NCI-H446 treated with DMSO at 0.1 percent for 48 hours (cell line): ENCODE results near the gene IGFBP3.

Experiments used
- DNase-seq: peaks from one replicate; lab custom pipeline; 2025; lab: John Stamatoyannopoulos, UW

IGFBP3 gene

DNA sequence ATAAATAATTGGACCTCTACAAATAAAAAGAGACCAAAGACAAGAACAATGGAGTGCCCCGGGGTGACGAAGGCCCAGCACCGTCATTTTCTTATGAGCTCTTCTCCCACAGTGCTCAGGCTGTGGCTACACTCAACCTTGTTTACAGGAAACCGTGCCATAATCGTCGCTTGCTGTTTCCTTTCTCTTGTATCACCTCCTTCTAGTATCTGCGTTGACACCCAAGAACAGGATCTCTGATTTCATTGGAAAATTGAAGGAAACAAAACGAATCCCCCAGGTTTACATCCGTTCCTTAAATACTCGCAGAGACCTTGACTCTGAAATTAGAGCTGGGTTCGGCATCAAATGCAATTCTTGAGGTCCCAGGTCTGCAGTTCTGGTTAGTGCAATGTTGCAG is 1.7 kb upstream of the IGFBP3 start:
- no peak for DNase-seq

- DNase-seq, result peak; percentile 3
Measured at GRCh38 chr7:45921699-45922519, 837 bp upstream of the IGFBP3 start.

GRCh38 chr7:45921381-45921698 is 268 bp upstream of the IGFBP3 start:
- DNase-seq, result no peak

GRCh38 chr7:45919993-45920459 is 1.0 kb downstream of the IGFBP3 start:
- DNase-seq, result no peak

DNA sequence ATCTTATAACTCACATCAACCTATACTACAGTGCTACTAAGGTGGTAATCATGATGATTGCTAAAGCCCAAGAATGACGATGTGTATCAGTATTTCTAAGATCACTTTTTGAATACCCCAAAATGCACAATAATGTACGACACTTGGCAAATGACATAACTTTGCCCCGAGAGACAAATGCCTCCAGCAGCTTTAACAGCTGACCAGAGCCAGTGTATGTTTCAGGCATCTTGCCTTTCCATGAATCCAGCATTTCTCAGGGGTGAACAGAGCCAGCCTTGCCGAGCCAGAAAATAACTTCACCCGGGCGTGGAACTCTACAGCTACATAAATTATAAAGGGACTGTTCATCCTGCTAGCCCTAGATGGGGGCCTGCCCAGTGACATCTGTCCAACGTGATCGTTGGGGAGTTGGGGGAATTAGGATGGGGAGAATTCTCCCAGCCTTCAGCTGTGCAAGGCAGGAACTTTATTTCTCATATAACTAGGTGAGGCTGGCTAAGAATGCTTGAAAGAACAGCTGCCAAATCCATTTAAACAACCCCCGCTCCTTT is 1.8 kb downstream of the IGFBP3 start:
- DNase-seq, result no peak

- no peak for DNase-seq
Measured at GRCh38 chr7:45918556-45918955, 2.5 kb downstream of the IGFBP3 start.

GRCh38 chr7:45917658-45918057 is 3.4 kb downstream of the IGFBP3 start:
- peak; percentile 31 for DNase-seq

DNA sequence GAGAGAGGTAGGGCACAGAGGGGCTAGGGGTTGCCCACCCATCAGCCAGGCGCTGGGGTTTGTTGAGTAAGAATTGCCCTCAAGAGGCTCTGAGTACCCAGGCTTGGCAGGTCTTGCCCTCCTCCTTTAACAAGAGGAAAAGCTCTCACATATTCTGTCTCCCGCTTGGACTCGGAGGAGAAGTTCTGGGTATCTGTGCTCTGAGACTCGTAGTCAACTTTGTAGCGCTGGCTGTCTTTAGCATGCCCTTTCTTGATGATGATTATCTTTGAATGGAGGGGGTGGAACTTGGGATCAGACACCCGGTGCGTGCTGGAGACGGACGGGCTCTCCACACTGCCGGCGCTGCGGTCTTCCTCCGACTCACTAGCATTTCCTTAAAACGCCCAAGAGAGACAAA is 4.0 kb downstream of the IGFBP3 start:
- DNase-seq, result no peak

- DNase-seq, result no peak
Measured at GRCh38 chr7:45915606-45916005, 5.5 kb downstream of the IGFBP3 start.

DNA sequence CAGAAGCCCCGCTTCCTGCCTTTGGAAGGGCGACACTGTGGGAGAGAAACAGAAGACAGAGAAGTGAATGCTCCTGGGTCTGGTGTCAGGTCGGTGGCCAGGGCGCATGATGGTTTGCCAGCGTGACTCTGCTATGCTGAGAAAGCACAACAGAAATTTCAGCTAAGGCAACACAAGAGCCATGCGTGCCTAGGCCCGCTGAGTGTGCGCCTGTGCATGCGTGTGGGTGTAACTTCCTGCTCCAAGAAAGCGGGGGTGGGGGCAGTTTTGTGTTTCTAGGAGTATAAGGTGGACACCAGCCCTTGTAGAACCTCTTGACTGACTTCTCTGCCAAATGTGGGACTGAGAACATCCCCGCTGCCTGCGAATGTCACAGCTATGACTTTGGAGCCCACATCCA is 6.2 kb downstream of the IGFBP3 start:
- DNase-seq, result no peak

- no peak for DNase-seq
Measured at GRCh38 chr7:45912972-45913371, 8.1 kb downstream of the IGFBP3 start.

- DNase-seq, result no peak
Measured at GRCh38 chr7:45911311-45911710, 9.8 kb downstream of the IGFBP3 start.

- no peak for DNase-seq
Measured at GRCh38 chr7:45910855-45911254, 10.2 kb downstream of the IGFBP3 start.

GRCh38 chr7:45909561-45909960 is 11.5 kb downstream of the IGFBP3 start:
- DNase-seq, result no peak

DNA sequence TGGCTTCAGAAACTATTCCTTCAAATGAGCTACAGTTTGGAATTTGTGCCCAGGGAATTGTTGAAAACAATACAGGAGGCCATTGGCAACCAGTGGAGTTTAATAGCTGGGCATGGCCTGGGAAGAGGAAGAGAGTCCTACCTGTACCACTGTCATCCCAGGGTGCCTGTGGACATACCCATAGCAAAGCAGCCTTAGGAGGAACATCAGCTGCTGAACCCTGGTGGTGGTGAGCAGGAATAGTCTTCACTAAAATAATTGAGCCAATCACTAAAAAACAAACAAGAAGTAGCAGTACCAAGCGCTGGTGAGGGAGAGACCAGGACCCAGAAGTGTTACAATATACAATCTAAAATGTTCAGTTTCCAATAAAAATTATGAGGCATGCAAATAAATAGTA is 18.3 kb downstream of the IGFBP3 start:
- no peak for DNase-seq

- no peak for DNase-seq
Measured at GRCh38 chr7:45901566-45901965, 19.5 kb downstream of the IGFBP3 start.

GRCh38 chr7:45898222-45898621 is 22.9 kb downstream of the IGFBP3 start:
- DNase-seq, result no peak

- DNase-seq, result no peak
Measured at GRCh38 chr7:45897042-45897690, 23.9 kb downstream of the IGFBP3 start.

- no peak for DNase-seq
Measured at GRCh38 chr7:45894665-45895062, 26.4 kb downstream of the IGFBP3 start.

- DNase-seq, result no peak
Measured at GRCh38 chr7:45893996-45894664, 26.9 kb downstream of the IGFBP3 start.

- no peak for DNase-seq
Measured at GRCh38 chr7:45893374-45893995, 27.6 kb downstream of the IGFBP3 start.

DNA sequence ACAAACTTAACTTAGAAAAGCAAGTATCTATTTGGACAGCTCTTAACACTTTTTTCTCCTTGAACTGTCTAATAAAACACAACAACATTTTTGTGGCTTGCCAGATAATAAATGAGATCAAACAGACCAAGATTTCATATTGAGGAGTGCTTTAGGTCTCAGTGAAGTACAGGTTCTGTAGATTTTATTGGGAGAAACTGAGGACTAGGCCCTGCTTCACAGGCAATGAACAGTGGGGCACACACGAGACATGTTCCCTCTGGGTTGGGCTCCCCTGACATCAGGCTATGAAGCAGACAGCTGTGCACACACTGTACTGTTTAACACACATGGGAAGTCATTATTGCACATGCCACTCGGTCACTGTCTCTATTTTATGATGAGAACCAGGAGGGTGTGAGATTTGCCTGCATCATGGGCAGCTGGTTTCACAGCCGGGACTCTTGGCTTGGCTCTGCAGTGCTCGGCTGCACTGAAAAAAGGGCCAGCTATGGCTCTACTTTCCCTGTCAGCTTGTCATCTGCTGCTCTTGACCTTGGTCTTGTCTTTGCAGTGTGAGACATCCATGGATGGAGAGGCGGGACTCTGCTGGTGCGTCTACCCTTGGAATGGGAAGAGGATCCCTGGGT is 28.6 kb downstream of the IGFBP3 start:
- no peak for DNase-seq
